H9 (cell line): ENCODE results near the gene NENF. TPM values are rescaled to one million over a fixed set of nuclear protein-coding genes. Genes with fewer than 3 reads are reported as not detected.

ENCODE experiments used
- DNase-seq: peaks from one replicate; pipeline ENCODE4 v3.0.0-alpha.2; 2017
- H2AFZ ChIP-seq: one replicate; pipeline ENCODE4 v1.6.1; 2013; ENCODE audit warnings: mild to moderate bottlenecking, low read length, control low read depth, moderate library complexity
- H2AK5ac ChIP-seq: 2 replicates; pipeline ENCODE4 v1.6.1; 2013; ENCODE audit warnings: low read length, control low read depth, mixed read lengths; ENCODE audit not compliant: insufficient read length
- H2BK120ac ChIP-seq: one replicate; pipeline ENCODE4 v1.6.1; 2013; ENCODE audit warnings: low read depth, mild to moderate bottlenecking, low read length, control low read depth, inconsistent platforms; ENCODE audit not compliant: poor library complexity, severe bottlenecking
- H2BK12ac ChIP-seq: 2 replicates; pipeline ENCODE4 v1.6.1; 2013; ENCODE audit warnings: low read length, control low read depth, mixed read lengths, low read depth; ENCODE audit not compliant: insufficient read length
- H2BK15ac ChIP-seq: 2 replicates; pipeline ENCODE4 v1.6.1; 2013; ENCODE audit warnings: low read depth, low read length, control low read depth
- H2BK20ac ChIP-seq: one replicate; pipeline ENCODE4 v1.6.1; 2013; ENCODE audit warnings: low read depth, mild to moderate bottlenecking, low read length, control low read depth, inconsistent platforms; ENCODE audit not compliant: poor library complexity, severe bottlenecking
- H2BK5ac ChIP-seq: 2 replicates; pipeline ENCODE4 v1.6.1; 2013; ENCODE audit warnings: low read length, control low read depth, mixed read lengths; ENCODE audit not compliant: insufficient read length
- H3K14ac ChIP-seq: 2 replicates; pipeline ENCODE4 v1.6.1; 2013; ENCODE audit warnings: low read length, control low read depth; ENCODE audit not compliant: insufficient read depth
- H3K18ac ChIP-seq: 2 replicates; pipeline ENCODE4 v1.6.1; 2013; ENCODE audit warnings: low read depth, mild to moderate bottlenecking, mixed read lengths, low read length, control low read depth; ENCODE audit not compliant: insufficient read length
- H3K23ac ChIP-seq: 2 replicates; pipeline ENCODE4 v1.6.1; 2013; ENCODE audit warnings: low read length, control low read depth, mixed read lengths, low read depth; ENCODE audit not compliant: insufficient read length
- H3K23me2 ChIP-seq: 2 replicates; pipeline ENCODE4 v1.6.1; 2013; ENCODE audit warnings: low read depth, mild to moderate bottlenecking, mixed read lengths, low read length, control low read depth; ENCODE audit not compliant: insufficient read length, poor library complexity, severe bottlenecking
- H3K27ac ChIP-seq: 2 replicates; pipeline ENCODE4 v1.5.1; 2013; ENCODE audit warnings: low read length, control low read depth, mixed read lengths, low read depth; ENCODE audit not compliant: insufficient read length
- H3K27me3 ChIP-seq: 2 replicates; pipeline ENCODE4 v1.6.1; 2013; ENCODE audit warnings: low read length, control low read depth, inconsistent platforms; ENCODE audit not compliant: insufficient read depth
- H3K4ac ChIP-seq: 2 replicates; pipeline ENCODE4 v1.6.1; 2013; ENCODE audit warnings: low read depth, mild to moderate bottlenecking, control low read depth, inconsistent platforms, low read length, moderate library complexity
- H3K4me1 ChIP-seq: 2 replicates; pipeline ENCODE4 v1.6.1; 2013; ENCODE audit warnings: low read length, control low read depth, inconsistent platforms; ENCODE audit not compliant: insufficient read depth
- H3K4me2 ChIP-seq: 2 replicates; pipeline ENCODE4 v1.6.1; 2013; ENCODE audit warnings: low read length, control low read depth, mixed read lengths; ENCODE audit not compliant: insufficient read length, insufficient read depth
- H3K56ac ChIP-seq: 2 replicates; pipeline ENCODE4 v1.6.1; 2013; ENCODE audit warnings: low read depth, mild to moderate bottlenecking, mixed read lengths, low read length, control low read depth; ENCODE audit not compliant: insufficient read length
- H3K79me1 ChIP-seq: 2 replicates; pipeline ENCODE4 v1.6.1; 2013; ENCODE audit warnings: low read depth, mild to moderate bottlenecking, moderate library complexity, low read length, control low read depth, inconsistent platforms; ENCODE audit not compliant: insufficient read depth, poor library complexity, severe bottlenecking
- H3K79me2 ChIP-seq: 2 replicates; pipeline ENCODE4 v1.6.1; 2013; ENCODE audit warnings: low read length, control low read depth, inconsistent platforms; ENCODE audit not compliant: insufficient read depth
- H3K9ac ChIP-seq: 2 replicates; pipeline ENCODE4 v1.6.1; 2013; ENCODE audit warnings: low read length, control low read depth, mixed read lengths; ENCODE audit not compliant: insufficient read length; ENCODE audit errors: extremely low read depth
- H3K9me3 ChIP-seq: one replicate; pipeline ENCODE4 v1.6.1; 2013; ENCODE audit warnings: low read depth, low read length, inconsistent platforms; ENCODE audit not compliant: control insufficient read depth
- H3T11ph ChIP-seq: one replicate; pipeline ENCODE4 v1.6.1; 2013; ENCODE audit warnings: mild to moderate bottlenecking, low read length, control low read depth, inconsistent platforms
- H4K20me1 ChIP-seq: one replicate; pipeline ENCODE4 v1.6.1; 2013; ENCODE audit not compliant: control insufficient read depth, insufficient read length, insufficient read depth
- H4K5ac ChIP-seq: 2 replicates; pipeline ENCODE4 v1.6.1; 2013; ENCODE audit warnings: low read depth, mild to moderate bottlenecking, mixed read lengths, low read length, control low read depth; ENCODE audit not compliant: insufficient read length
- H4K8ac ChIP-seq: replicated peaks from 2 replicates; pipeline ENCODE4 v1.6.1; 2013; ENCODE audit warnings: low read length, control low read depth, mixed read lengths, low read depth; ENCODE audit not compliant: insufficient read length
- H4K91ac ChIP-seq: 2 replicates; pipeline ENCODE4 v1.6.1; 2013; ENCODE audit warnings: low read depth, mild to moderate bottlenecking, moderate library complexity, mixed read lengths, low read length, control low read depth; ENCODE audit not compliant: insufficient read length
- H3K27ac Mint-ChIP-seq, 3 experiments: 2 replicates in 2 of 3; 3 replicates in 1 of 3; pipeline ENCODE4 v1.8.0; 2020 to 2021; ENCODE audit warnings: mixed read lengths in 3 of 3, mild to moderate bottlenecking in 1 of 3, moderate library complexity in 1 of 3
- H3K27me3 Mint-ChIP-seq: 2 replicates; pipeline ENCODE4 v1.8.0; 2021; ENCODE audit warnings: low read depth, mild to moderate bottlenecking, moderate library complexity, mixed read lengths
- H3K36me3 Mint-ChIP-seq, 3 experiments: 2 replicates in 2 of 3; 3 replicates in 1 of 3; pipeline ENCODE4 v1.8.0; 2020 to 2021; ENCODE audit warnings: low read depth in 3 of 3, mixed read lengths in 3 of 3; ENCODE audit not compliant: insufficient read depth in 1 of 3
- H3K4me1 Mint-ChIP-seq, 2 experiments: 2 replicates each; pipeline ENCODE4 v1.8.0; 2020; ENCODE audit warnings: mixed read lengths in 2 of 2
- H3K4me3 Mint-ChIP-seq, 2 experiments: 2 replicates in 1 of 2; 3 replicates in 1 of 2; pipeline ENCODE4 v1.8.0; 2020 to 2021; ENCODE audit warnings: mild to moderate bottlenecking in 2 of 2, mixed read lengths in 2 of 2, moderate library complexity in 1 of 2
- H3K9me3 Mint-ChIP-seq, 2 experiments: 2 replicates in 1 of 2; 3 replicates in 1 of 2; pipeline ENCODE4 v1.8.0; 2020; ENCODE audit warnings: mild to moderate bottlenecking in 2 of 2, mixed read lengths in 2 of 2, moderate library complexity in 1 of 2
- CTCF ChIP-seq: fragments of 200-600 bp; sonication (generic); conservative IDR thresholded peaks from 3 replicates; pipeline ENCODE4 v1.8.0; 2021; ENCODE audit warnings: antibody characterized with exemption, mild to moderate bottlenecking
- WGBS: extraction: QIAGEN DNeasy Blood & Tissue Kit; methylation state at CpG from one replicate; pipeline ENCODE4 v1.1.7; 2013; ENCODE audit warnings: missing lambda C conversion rate, low lambda C conversion rate, mixed read lengths; ENCODE audit not compliant: insufficient read length; ENCODE audit errors: extremely low coverage; 5-methylcytosine and 5-hydroxymethylcytosine counted together
- total RNA-seq: library from RNA; stranded (reverse); gene quantifications from 2 replicates; pipeline ENCODE4 v1.2.1, GENCODE V29; 2021

The NENF gene
- total RNA-seq, 1 experiment from 2014 or later: 28.3 TPM

- Mint-ChIP-seq H3K9me3 (peaks cover 8 to 9% of the 10 kb centered on the region in 2 experiments), H3K4me3 (peak overlapping the region in 1 of 2 experiments; percentile 11; a peak in 1 of 5 replicates), H3K27me3 (no peaks in the 10 kb centered on the region), H3K27ac (no peak overlapping the region), H3K4me1 (peaks cover under 1 to 4% of the 10 kb centered on the region in 2 experiments; a peak in 2 of 4 replicates), H3K36me3 (peaks cover 0 to 1% (median 0%) of the 10 kb centered on the region in 3 experiments; a peak in 1 of 7 replicates)
- no peak overlapping the region for H3K4ac ChIP-seq
- no peak overlapping the region for H3K27ac ChIP-seq
- H2BK15ac ChIP-seq: no peak overlapping the region
- no peak overlapping the region; the same call in 1 of the 2 replicates for H3K14ac ChIP-seq
- H4K5ac ChIP-seq: no peak overlapping the region
- no peak overlapping the region for H3K23ac ChIP-seq
- H3K4me1 ChIP-seq: no peaks in the 10 kb centered on the region
- no peak overlapping the region for H2AK5ac ChIP-seq
- H2BK5ac ChIP-seq: no peak overlapping the region
- WGBS: no CpG with 5 or more reads among the region's 17 CpGs
- H3K4me2 ChIP-seq: no peak overlapping the region
- H2BK20ac ChIP-seq: no peak overlapping the region
- no peaks in the 10 kb centered on the region for H3K27me3 ChIP-seq
- no peak overlapping the region for H2AFZ ChIP-seq
- no peak for DNase-seq
- no peak overlapping the region for H3K56ac ChIP-seq
- no peak overlapping the region for H2BK12ac ChIP-seq
- H2BK120ac ChIP-seq: no peak overlapping the region
- H3T11ph ChIP-seq: no peak overlapping the region
- no peaks in the 10 kb centered on the region for H3K79me1 ChIP-seq
- no peak overlapping the region for H3K18ac ChIP-seq
- H4K20me1 ChIP-seq: no peaks in the 10 kb centered on the region
- no peak overlapping the region for H4K91ac ChIP-seq
- no peak overlapping the region for H4K8ac ChIP-seq
- H3K23me2 ChIP-seq: no peaks in the 10 kb centered on the region
- no peaks in the 10 kb centered on the region for H3K9me3 ChIP-seq
- H3K9ac ChIP-seq: no peak overlapping the region
- TF ChIP-seq CTCF: no peak
- H3K79me2 ChIP-seq: no peaks in the 10 kb centered on the region
These were observed 39.4 kb downstream of the NENF start for GRCh38 chr1:212471891-212472675.
